H1 (cell line): Measurements from ENCODE around the gene VMP1. TPM values are rescaled to one million over a fixed set of nuclear protein-coding genes. Genes with fewer than 3 reads are reported as not detected.
A peak's percentile ranks its signal among the peaks of the same experiment; 100 is the strongest.
"Not testable (repeated sequence)": the region's sequence is repeated elsewhere in the genome, so short reads cannot be mapped to it uniquely, and the experiment has no call there.

Experiments used
- CTCF ChIA-PET: fragments of 300-600 bp; sonication (Branson Sonifier 250); formaldehyde crosslinking; loops from one replicate; lab custom pipeline; 2021; ENCODE audit not compliant: partially characterized antibody; lab: Charles Lee
- POLR2A ChIA-PET: fragments of 300-600 bp; sonication (Branson Sonifier 250); formaldehyde crosslinking; loops from one replicate; lab custom pipeline; 2021; ENCODE audit warnings: inconsistent platforms; ENCODE audit not compliant: partially characterized antibody; lab: Charles Lee
- DNase-seq, 2 experiments: peaks; one replicate each; pipeline versions ENCODE4 v3.0.0 to v3.0.0-alpha.2; 2010 to 2022; ENCODE audit warnings: low spot score in 2 of 2, low read depth in 1 of 2, mixed read lengths in 1 of 2
- FAIRE-seq: peaks from 2 replicates; lab custom pipeline; 2011; peaks lifted over from hg19 to GRCh38; lab: Jason Lieb, UNC
- H2AFZ ChIP-seq: 2 replicates; pipeline ENCODE4 v1.8.1; 2012; ENCODE audit warnings: low read length, inconsistent platforms
- H2AK5ac ChIP-seq: 2 replicates; pipeline ENCODE4 v1.6.1; 2013; ENCODE audit warnings: low read depth, low read length
- H2BK120ac ChIP-seq: replicated peaks from 2 replicates; pipeline ENCODE3; 2013; ENCODE audit warnings: low read depth, low read length, inconsistent platforms
- H2BK12ac ChIP-seq: 2 replicates; pipeline ENCODE4 v1.6.1; 2013; ENCODE audit warnings: low read depth, low read length
- H2BK15ac ChIP-seq: 2 replicates; pipeline ENCODE4 v1.6.1; 2013; ENCODE audit warnings: low read length
- H2BK20ac ChIP-seq: 2 replicates; pipeline ENCODE4 v1.6.1; 2013; ENCODE audit warnings: low read length
- H2BK5ac ChIP-seq: 2 replicates; pipeline ENCODE4 v1.6.1; 2013; ENCODE audit warnings: low read depth, low read length
- H3K14ac ChIP-seq: 2 replicates; pipeline ENCODE4 v1.6.1; 2013; ENCODE audit warnings: inconsistent platforms; ENCODE audit not compliant: insufficient read length
- H3K18ac ChIP-seq: 2 replicates; pipeline ENCODE4 v1.6.1; 2013; ENCODE audit warnings: low read length; ENCODE audit errors: extremely low read depth
- H3K23ac ChIP-seq: 2 replicates; pipeline ENCODE4 v1.6.1; 2013; ENCODE audit warnings: inconsistent platforms; ENCODE audit not compliant: insufficient read length
- H3K23me2 ChIP-seq: 2 replicates; pipeline ENCODE4 v1.6.1; 2013; ENCODE audit warnings: low read depth, low read length
- H3K27ac ChIP-seq: 2 replicates; pipeline ENCODE4 v1.6.1; 2011; ENCODE audit warnings: low read depth, low read length, inconsistent platforms
- H3K27me3 ChIP-seq, 4 experiments: replicated peaks in 1 of 4; 1 replicate in 1 of 4; 2 replicates in 3 of 4; pipeline versions ENCODE4 v1.6.1 to v1.8.1; 2011 to 2013; ENCODE audit warnings: low read length in 3 of 4, mild to moderate bottlenecking in 3 of 4, inconsistent platforms in 2 of 4, mixed read lengths in 2 of 4, moderate library complexity in 1 of 4; ENCODE audit not compliant: control insufficient read depth in 3 of 4, insufficient read depth in 3 of 4; ENCODE audit errors: extremely low read depth in 1 of 4
- H3K36me3 ChIP-seq, 4 experiments: 2 replicates each; pipeline versions ENCODE4 v1.6.1 to v1.8.1; 2011 to 2013; ENCODE audit warnings: mild to moderate bottlenecking in 4 of 4, low read length in 3 of 4, moderate library complexity in 2 of 4, control low read depth in 1 of 4, inconsistent platforms in 1 of 4; ENCODE audit not compliant: insufficient read depth in 4 of 4, control insufficient read depth in 2 of 4
- H3K4ac ChIP-seq: replicated peaks from 2 replicates; pipeline ENCODE3; 2013; ENCODE audit warnings: low read length, low read depth, mixed read lengths, inconsistent platforms; ENCODE audit not compliant: insufficient read length
- H3K4me1 ChIP-seq, 4 experiments: replicated peaks in 1 of 4; 1 replicate in 1 of 4; 2 replicates in 3 of 4; pipeline versions ENCODE4 v1.6.1 to v1.8.1; 2011 to 2013; ENCODE audit warnings: low read length in 3 of 4, inconsistent platforms in 2 of 4, mixed read lengths in 1 of 4; ENCODE audit not compliant: insufficient read depth in 4 of 4, control insufficient read depth in 3 of 4
- H3K4me2 ChIP-seq, 2 experiments: 2 replicates each; pipeline versions ENCODE4 v1.6.1 to v1.8.1; 2011 to 2013; ENCODE audit warnings: low read depth in 2 of 2, low read length in 2 of 2, control low read depth in 1 of 2, inconsistent platforms in 1 of 2, mild to moderate bottlenecking in 1 of 2; ENCODE audit not compliant: insufficient read depth in 1 of 2
- H3K4me3 ChIP-seq, 4 experiments: fragments of 200-600, 300-600 bp in 1 of 4; sonication (generic), shearing (Covaris generic), sonication (Bioruptor Twin) in 1 of 4; 2 replicates each; pipeline versions ENCODE4 v1.5.1 to v1.8.1; 2011 to 2016; ENCODE audit warnings: low read length in 4 of 4, low read depth in 3 of 4, control low read depth in 2 of 4, inconsistent platforms in 2 of 4, mild to moderate bottlenecking in 2 of 4, mixed read lengths in 1 of 4, moderate library complexity in 1 of 4; ENCODE audit not compliant: insufficient read depth in 2 of 4; ENCODE audit errors: extremely low read depth in 1 of 4
- H3K56ac ChIP-seq: replicated peaks from 2 replicates; pipeline ENCODE3; 2013; ENCODE audit warnings: low read depth, mild to moderate bottlenecking, mixed read lengths, low read length, inconsistent platforms; ENCODE audit not compliant: insufficient read length
- H3K79me1 ChIP-seq: 2 replicates; pipeline ENCODE4 v1.6.1; 2013; ENCODE audit warnings: low read depth, low read length, control low read depth
- H3K79me2 ChIP-seq, 2 experiments: 2 replicates each; pipeline versions ENCODE4 v1.6.1 to v1.8.1; 2012 to 2013; ENCODE audit warnings: low read length in 2 of 2, mild to moderate bottlenecking in 2 of 2, inconsistent platforms in 1 of 2; ENCODE audit not compliant: insufficient read depth in 2 of 2, control insufficient read depth in 1 of 2
- H3K9ac ChIP-seq, 4 experiments: replicated peaks in 1 of 4; 1 replicate in 1 of 4; 2 replicates in 3 of 4; pipeline versions ENCODE4 v1.6.1 to v1.8.1; 2011 to 2013; ENCODE audit warnings: low read depth in 3 of 4, low read length in 3 of 4, control low read depth in 2 of 4, mild to moderate bottlenecking in 2 of 4, moderate library complexity in 2 of 4, inconsistent platforms in 1 of 4; ENCODE audit errors: extremely low read depth in 1 of 4
- H3K9me3 ChIP-seq, 2 experiments: 2 replicates each; pipeline versions ENCODE4 v1.6.1 to v1.8.1; 2012 to 2013; ENCODE audit warnings: mild to moderate bottlenecking in 2 of 2, moderate library complexity in 2 of 2, control low read depth in 1 of 2, inconsistent platforms in 1 of 2, low read depth in 1 of 2, low read length in 1 of 2, mixed read lengths in 1 of 2; ENCODE audit not compliant: insufficient read depth in 2 of 2
- H4K20me1 ChIP-seq, 2 experiments: replicated peaks in 1 of 2; 2 replicates each; pipeline versions ENCODE3 to v1.8.1; 2011 to 2013; ENCODE audit warnings: inconsistent platforms in 2 of 2, low read length in 2 of 2, mild to moderate bottlenecking in 1 of 2; ENCODE audit not compliant: insufficient read depth in 2 of 2, control insufficient read depth in 1 of 2
- H4K5ac ChIP-seq: 2 replicates; pipeline ENCODE4 v1.6.1; 2013; ENCODE audit warnings: low read length, low read depth, mixed read lengths, inconsistent platforms; ENCODE audit not compliant: insufficient read length
- H4K8ac ChIP-seq: 2 replicates; pipeline ENCODE4 v1.8.0; 2013; ENCODE audit warnings: mild to moderate bottlenecking, moderate library complexity, low read length, inconsistent platforms; ENCODE audit not compliant: insufficient read depth; ENCODE audit errors: extremely low read depth
- H4K91ac ChIP-seq: replicated peaks from 2 replicates; pipeline ENCODE3; 2013; ENCODE audit warnings: low read length, mixed read lengths, inconsistent platforms; ENCODE audit not compliant: insufficient read length
- WGBS, 2 experiments: shearing (Covaris generic) in 1 of 2; methylation state at CpG; one replicate each; pipeline versions ENCODE4 v1.1.6 to v1.1.7; 2013 to 2015; ENCODE audit warnings: low lambda C conversion rate in 2 of 2, mixed read lengths in 2 of 2, inconsistent platforms in 1 of 2, low coverage in 1 of 2, missing lambda C conversion rate in 1 of 2; ENCODE audit not compliant: insufficient replicate concordance in 2 of 2, insufficient coverage in 1 of 2, insufficient read length in 1 of 2; ENCODE audit errors: extremely low coverage in 1 of 2, missing lambda C conversion rate in 1 of 2; 5-methylcytosine and 5-hydroxymethylcytosine counted together
- polyA plus RNA-seq, 7 experiments: library from polyadenylated mRNA; depleted of rRNA in 3 of 7; stranded (reverse) in 5 of 7; unstranded in 2 of 7; fragments of >200 nt in 5 of 7; fragments of 200-250 nt in 2 of 7; gene quantifications; 1 replicate in 5 of 7; 2 replicates in 1 of 7; 4 replicates in 1 of 7; pipeline versions ENCODE4 v1.2.1 to v1.2.3, GENCODE V29; 2011 to 2013; ENCODE audit warnings: missing spikeins in 2 of 7, mixed read lengths in 2 of 7
- total RNA-seq: library from RNA; stranded (reverse); fragmentation: NEBNext Ultra II Directional; extraction: Animal tissue kit (Norgen Biotek cat#: 25700); gene quantifications from 2 replicates; pipeline ENCODE4 v1.2.1, GENCODE V29; 2021

Gene VMP1
- total and polyA plus RNA-seq, 2 of the 8 experiments (the other 6 are each of a cell fraction or from before 2014, with no cell fraction given), result 45.0 to 92.7 TPM

DNA sequence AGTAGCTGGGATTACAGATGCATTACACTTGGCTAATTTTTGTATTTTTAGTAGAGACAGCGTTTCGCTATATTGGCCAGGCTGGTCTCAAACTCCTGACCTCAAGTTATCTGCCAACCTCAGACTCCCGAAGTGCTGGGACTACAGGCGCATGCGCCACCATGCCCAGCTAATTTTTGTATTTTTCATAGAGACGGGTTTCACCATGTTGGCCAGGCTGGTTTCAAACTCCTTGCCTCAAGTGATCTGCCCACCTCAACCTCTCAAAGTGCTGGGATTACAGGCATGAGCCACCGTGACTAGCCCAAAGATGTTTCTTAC is 145.4 kb downstream of the VMP1 start:
- not testable (repeated sequence) for H3K79me1 ChIP-seq, H3K4ac ChIP-seq, H3K79me2 ChIP-seq, H4K8ac ChIP-seq, H3K9ac ChIP-seq, H2AK5ac ChIP-seq, H3K27me3 ChIP-seq, H3K36me3 ChIP-seq, H2BK15ac ChIP-seq, H3K23me2 ChIP-seq, H2BK12ac ChIP-seq, H2BK120ac ChIP-seq, H2BK20ac ChIP-seq, H3K4me3 ChIP-seq, H3K9me3 ChIP-seq, H4K20me1 ChIP-seq, H3K56ac ChIP-seq, FAIRE-seq, H3K4me1 ChIP-seq, H4K91ac ChIP-seq, H3K14ac ChIP-seq, DNase-seq, H3K23ac ChIP-seq, H3K27ac ChIP-seq, H3K4me2 ChIP-seq, H4K5ac ChIP-seq
- ChIA-PET POLR2A (interaction anchor here (1.3 kb wide), 1 partner anchor 23 kb away, joined by 3 read pairs; no protein-coding TSS in a partner anchor), CTCF (interaction anchor here (0.8 to 2.0 kb wide), 12 partner anchors 10 to 107 kb away, joined by 3 to 10 read pairs (median 3); no protein-coding TSS in a partner anchor)
- Histone ChIP-seq H3K18ac (peak overlapping the region; percentile 26; the same call in 1 of the 2 replicates), H2AFZ (0 out of 2 replicates have a peak overlapping the region, but pooled peaks have one; percentile 64), H2BK5ac (peak overlapping the region; percentile 35; the same call in 1 of the 2 replicates)
- 89% methylated on average over 7 of the region's 7 CpGs; no CpG with 5 or more reads in 1 of the 2 experiments for WGBS, 2 experiments
